GM10248 (cell line): Measurements from ENCODE around the gene TBC1D1.

Experiments
- CTCF ChIA-PET: fragments of 300-600 bp; sonication (Branson Sonifier 250); formaldehyde crosslinking; extraction: SDS; loops from one replicate; lab custom pipeline; 2021; ENCODE audit warnings: antibody characterized with exemption; lab: Yijun Ruan, JAX
- POLR2A ChIA-PET: fragments of 350-650 bp; sonication (Branson Sonifier 250); formaldehyde crosslinking; extraction: SDS; loops from one replicate; lab custom pipeline; 2020; ENCODE audit warnings: antibody characterized with exemption; lab: Yijun Ruan, JAX
- DNase-seq: peaks from one replicate; pipeline ENCODE4 v3.0.0; 2012; ENCODE audit errors: extremely low spot score
- CTCF ChIP-seq: IDR thresholded peaks from 2 replicates; pipeline ENCODE4 v1.5.1; 2012; ENCODE audit warnings: mild to moderate bottlenecking, low read depth; ENCODE audit errors: extremely low read depth, missing control alignments, control extremely low read depth

TBC1D1 gene

GRCh38 chr4:37958932-37959331 lies 68.0 kb downstream of the TBC1D1 start:
- DNase-seq, result no peak
- ChIA-PET POLR2A (no interaction called here), CTCF (no interaction called here)
- TF ChIP-seq CTCF, result no peak

- POLR2A ChIA-PET, result no interaction called here
- DNase-seq, result no peak
- TF ChIP-seq CTCF, result no peak
- CTCF ChIA-PET, result interaction anchor here (0.7 kb wide), 1 partner anchor 16 kb away, joined by 5 read pairs; no protein-coding TSS in a partner anchor
These were observed 69.2 kb downstream of the TBC1D1 start, which contains the start of gene PTTG2 for GRCh38 chr4:37960098-37960497. TSS of gene PTTG2 (plus strand) at chr4:37960398. CDS start at chr4:37960435, 37 bp downstream.

GRCh38 chr4:37960679-37961450 lies 70.0 kb downstream of the TBC1D1 start:
- no peak for TF ChIP-seq CTCF
- ChIA-PET CTCF (interaction anchor here (0.7 to 2.4 kb wide), 2 partner anchors 15 to 18 kb away, joined by 5 to 9 read pairs; no protein-coding TSS in a partner anchor), POLR2A (no interaction called here)
- DNase-seq, result no peak

- TF ChIP-seq CTCF, result no peak
- ChIA-PET POLR2A (no interaction called here), CTCF (interaction anchor here (1.4 kb wide), 2 partner anchors 12 to 20 kb away, joined by 4 to 5 read pairs; no protein-coding TSS in a partner anchor)
- DNase-seq, result peak; percentile 13
These were observed 74.0 kb downstream of the TBC1D1 start for GRCh38 chr4:37964734-37965457.

- CTCF ChIA-PET, result interaction anchor here (1.4 to 2.0 kb wide), 2 partner anchors 11 to 21 kb away, joined by 5 to 10 read pairs; no protein-coding TSS in a partner anchor
- DNase-seq, result no peak
- POLR2A ChIA-PET, result interaction anchor here (0.6 kb wide), 1 partner anchor 25 kb away, joined by 5 read pairs; no protein-coding TSS in a partner anchor
- TF ChIP-seq CTCF, result no peak
These were observed 75.2 kb downstream of the TBC1D1 start for GRCh38 chr4:37966044-37966443.

- CTCF ChIA-PET, result interaction anchor here (0.8 kb wide), 1 partner anchor 8 kb away, joined by 5 read pairs; no protein-coding TSS in a partner anchor
These were observed 76.9 kb downstream of the TBC1D1 start for GRCh38 chr4:37967736-37968135.

More at GRCh38 chr4:37967736-37968135, 76.9 kb downstream of the TBC1D1 start:
- POLR2A ChIA-PET, result no interaction called here
- no peak for DNase-seq
- TF ChIP-seq CTCF, result no peak
